Neural cell (in vitro differentiated cells): ENCODE measurements around the gene VSIG2.

Source experiments
- CTCF ChIP-seq: fragments of 450-650 bp; IDR thresholded peaks from 2 replicates; pipeline ENCODE4 v1.5.1; 2014; ENCODE audit warnings: antibody characterized with exemption, mild to moderate bottlenecking, moderate library complexity; ENCODE audit not compliant: poor library complexity, severe bottlenecking
- EZH2 ChIP-seq: fragments of 200-600, 300-800 bp; shearing (Covaris generic), sonication (generic); IDR thresholded peaks from 2 replicates; pipeline ENCODE4 v1.6.1; 2014; ENCODE audit warnings: antibody characterized with exemption, low read length, borderline replicate concordance, mild to moderate bottlenecking; ENCODE audit not compliant: insufficient read depth, poor library complexity, severe bottlenecking
- MXI1 ChIP-seq: fragments of 450-650 bp; conservative IDR thresholded peaks from 2 replicates; pipeline ENCODE4 v1.6.1; 2014; ENCODE audit warnings: antibody characterized with exemption, mild to moderate bottlenecking; ENCODE audit not compliant: poor library complexity, severe bottlenecking
- POLR2AphosphoS5 ChIP-seq: IDR thresholded peaks from 2 replicates; pipeline ENCODE4 v1.6.1; 2012
- RAD21 ChIP-seq: fragments of 450-650 bp; conservative IDR thresholded peaks from 2 replicates; pipeline ENCODE4 v1.6.1; 2014; ENCODE audit warnings: antibody characterized with exemption, mild to moderate bottlenecking, moderate library complexity

- no peak for TF ChIP-seq POLR2AphosphoS5
- peak; percentile 78 for TF ChIP-seq CTCF
- no peak for TF ChIP-seq MXI1
- TF ChIP-seq RAD21: peak; percentile 51
- TF ChIP-seq EZH2: no peak
Observed at GRCh38 chr11:124758355-124759265, 6.6 kb upstream of the VSIG2 start.
